ENCODE data around the gene STRIP2. TPM values are rescaled to one million over a fixed set of nuclear protein-coding genes. Genes with fewer than 3 reads are reported as not detected.

STRIP2 gene
- total RNA-seq, 1 experiment from 2014 or later: 6.5 TPM

- ChIA-PET CTCF (interaction anchor here (0.5 kb wide), 1 partner anchor 590 kb away, joined by 3 read pairs; no protein-coding TSS in a partner anchor), POLR2A (no interaction called here)
- no peak overlapping the region for H3K4me3 Mint-ChIP-seq
- no peak for TF ChIP-seq AFF4 (CRISPR knock-in tag; IDR thresholded peaks at IDR 0.05; ENCODE audit: borderline replicate concordance)
- TF ChIP-seq ZNF121 (CRISPR knock-in tag; IDR thresholded peaks at IDR 0.05): no peak
- no peak for TF ChIP-seq MAX (CRISPR knock-in tag; IDR thresholded peaks at IDR 0.05)
- TF ChIP-seq JUN (CRISPR knock-in tag; IDR thresholded peaks at IDR 0.05): no peak
- no peak for TF ChIP-seq ZNF671 (CRISPR knock-in tag; IDR thresholded peaks at IDR 0.05)
- TF ChIP-seq PREB (CRISPR knock-in tag; IDR thresholded peaks at IDR 0.05; ENCODE audit: borderline replicate concordance): no peak
- TF ChIP-seq ATF3 (CRISPR knock-in tag; conservative IDR thresholded peaks at IDR 0.05): no peak
- TF ChIP-seq FOXK1 (CRISPR knock-in tag; IDR thresholded peaks at IDR 0.05): no peak
- no peak for TF ChIP-seq ARID4B (CRISPR knock-in tag; IDR thresholded peaks at IDR 0.05; ENCODE audit: borderline replicate concordance)
- no peak for ATAC-seq
- no peaks in the 10 kb centered on the region for H3K27me3 Mint-ChIP-seq (ENCODE audit: low read depth)
- no peak overlapping the region for H3K27ac Mint-ChIP-seq
- 0 out of 2 replicates have a peak, but pooled peaks cover 3% of the 10 kb centered on the region for H3K36me3 Mint-ChIP-seq
- no peaks in the 10 kb centered on the region for H3K9me3 Mint-ChIP-seq
- H3K4me1 Mint-ChIP-seq: no peaks in the 10 kb centered on the region
- DNase-seq (ENCODE audit: low spot score): no peak
Measured at GRCh38 chr7:129421717-129422250, 12.4 kb upstream of the STRIP2 start.

GRCh38 chr7:129422727-129423126, 11.5 kb upstream of the STRIP2 start:
- Mint-ChIP-seq H3K4me1 (no peaks in the 10 kb centered on the region), H3K9me3 (no peaks in the 10 kb centered on the region), H3K27me3 (ENCODE audit: low read depth) (no peaks in the 10 kb centered on the region), H3K36me3 (0 out of 2 replicates have a peak, but pooled peaks cover 3% of the 10 kb centered on the region), H3K27ac (no peak overlapping the region), H3K4me3 (no peak overlapping the region)
- ChIA-PET CTCF (no interaction called here), POLR2A (no interaction called here)
- DNase-seq (ENCODE audit: low spot score): no peak
- no peak for ATAC-seq
- TF ChIP-seq MXD4 (CRISPR knock-in tag; IDR thresholded peaks at IDR 0.05; ENCODE audit: borderline replicate concordance): no peak
- no peak for TF ChIP-seq TP53 (CRISPR knock-in tag; IDR thresholded peaks at IDR 0.05)
- no peak for TF ChIP-seq ZNF671 (CRISPR knock-in tag; IDR thresholded peaks at IDR 0.05)
- TF ChIP-seq HMGA2 (CRISPR knock-in tag; IDR thresholded peaks at IDR 0.05): no peak
- no peak for TF ChIP-seq ZNF532 (CRISPR knock-in tag; IDR thresholded peaks at IDR 0.05; ENCODE audit: borderline replicate concordance)
- no peak for TF ChIP-seq HMGXB4 (CRISPR knock-in tag; IDR thresholded peaks at IDR 0.05)
- no peak for TF ChIP-seq ATF6 (CRISPR knock-in tag; IDR thresholded peaks at IDR 0.05)

Measured in WTC11 (cell line).